ENCODE data around the gene GNAO1.

GNAO1 gene

GRCh38 chr16:56315955-56316354, 124.7 kb downstream of the GNAO1 start:
- no peak for ATAC-seq
- TF ChIP-seq ESRRG (CRISPR knock-in tag; IDR thresholded peaks at IDR 0.05) (no peak), TOX (CRISPR knock-in tag; IDR thresholded peaks at IDR 0.05; ENCODE audit: borderline replicate concordance) (no peak), ARNTL (CRISPR knock-in tag; IDR thresholded peaks at IDR 0.05; ENCODE audit: borderline replicate concordance, low read depth) (no peak), ZNF8 (CRISPR knock-in tag; IDR thresholded peaks at IDR 0.05) (no peak), CSDC2 (CRISPR knock-in tag; IDR thresholded peaks at IDR 0.05) (no peak), PATZ1 (CRISPR knock-in tag; IDR thresholded peaks at IDR 0.05; ENCODE audit: borderline replicate concordance) (no peak), ZC3H10 (CRISPR knock-in tag; IDR thresholded peaks at IDR 0.05) (no peak), PPARA (CRISPR knock-in tag; IDR thresholded peaks at IDR 0.05; ENCODE audit: borderline replicate concordance) (no peak), GLIS3 (CRISPR knock-in tag; IDR thresholded peaks at IDR 0.05) (no peak), OSR1 (CRISPR knock-in tag; IDR thresholded peaks at IDR 0.05) (no peak), RARB (CRISPR knock-in tag; IDR thresholded peaks at IDR 0.05) (no peak), CSRNP3 (CRISPR knock-in tag; IDR thresholded peaks at IDR 0.05) (no peak), BACH2 (CRISPR knock-in tag; IDR thresholded peaks at IDR 0.05; ENCODE audit: borderline replicate concordance) (no peak), ISL1 (CRISPR knock-in tag; IDR thresholded peaks at IDR 0.05) (no peak), TCF4 (CRISPR knock-in tag; IDR thresholded peaks at IDR 0.05; ENCODE audit: borderline replicate concordance) (no peak), SNAI2 (CRISPR knock-in tag; IDR thresholded peaks at IDR 0.05) (no peak), ZFP3 (CRISPR knock-in tag; IDR thresholded peaks at IDR 0.05) (no peak)
- TF ChIP-seq, protein P1, sequence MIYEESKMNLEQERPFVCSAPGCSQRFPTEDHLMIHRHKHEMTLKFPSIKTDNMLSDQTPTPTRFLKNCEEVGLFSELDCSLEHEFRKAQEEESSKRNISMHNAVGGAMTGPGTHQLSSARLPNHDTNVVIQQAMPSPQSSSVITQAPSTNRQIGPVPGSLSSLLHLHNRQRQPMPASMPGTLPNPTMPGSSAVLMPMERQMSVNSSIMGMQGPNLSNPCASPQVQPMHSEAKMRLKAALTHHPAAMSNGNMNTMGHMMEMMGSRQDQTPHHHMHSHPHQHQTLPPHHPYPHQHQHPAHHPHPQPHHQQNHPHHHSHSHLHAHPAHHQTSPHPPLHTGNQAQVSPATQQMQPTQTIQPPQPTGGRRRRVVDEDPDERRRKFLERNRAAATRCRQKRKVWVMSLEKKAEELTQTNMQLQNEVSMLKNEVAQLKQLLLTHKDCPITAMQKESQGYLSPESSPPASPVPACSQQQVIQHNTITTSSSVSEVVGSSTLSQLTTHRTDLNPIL (CRISPR knock-in tag; IDR thresholded peaks at IDR 0.05; ENCODE audit: low read depth): no peak
- TF ChIP-seq, protein P2, sequence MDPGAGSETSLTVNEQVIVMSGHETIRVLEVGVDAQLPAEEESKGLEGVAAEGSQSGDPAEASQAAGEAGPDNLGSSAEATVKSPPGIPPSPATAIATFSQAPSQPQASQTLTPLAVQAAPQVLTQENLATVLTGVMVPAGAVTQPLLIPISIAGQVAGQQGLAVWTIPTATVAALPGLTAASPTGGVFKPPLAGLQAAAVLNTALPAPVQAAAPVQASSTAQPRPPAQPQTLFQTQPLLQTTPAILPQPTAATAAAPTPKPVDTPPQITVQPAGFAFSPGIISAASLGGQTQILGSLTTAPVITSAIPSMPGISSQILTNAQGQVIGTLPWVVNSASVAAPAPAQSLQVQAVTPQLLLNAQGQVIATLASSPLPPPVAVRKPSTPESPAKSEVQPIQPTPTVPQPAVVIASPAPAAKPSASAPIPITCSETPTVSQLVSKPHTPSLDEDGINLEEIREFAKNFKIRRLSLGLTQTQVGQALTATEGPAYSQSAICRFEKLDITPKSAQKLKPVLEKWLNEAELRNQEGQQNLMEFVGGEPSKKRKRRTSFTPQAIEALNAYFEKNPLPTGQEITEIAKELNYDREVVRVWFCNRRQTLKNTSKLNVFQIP (CRISPR knock-in tag; IDR thresholded peaks at IDR 0.05; ENCODE audit: borderline replicate concordance, low read depth): no peak

DNA sequence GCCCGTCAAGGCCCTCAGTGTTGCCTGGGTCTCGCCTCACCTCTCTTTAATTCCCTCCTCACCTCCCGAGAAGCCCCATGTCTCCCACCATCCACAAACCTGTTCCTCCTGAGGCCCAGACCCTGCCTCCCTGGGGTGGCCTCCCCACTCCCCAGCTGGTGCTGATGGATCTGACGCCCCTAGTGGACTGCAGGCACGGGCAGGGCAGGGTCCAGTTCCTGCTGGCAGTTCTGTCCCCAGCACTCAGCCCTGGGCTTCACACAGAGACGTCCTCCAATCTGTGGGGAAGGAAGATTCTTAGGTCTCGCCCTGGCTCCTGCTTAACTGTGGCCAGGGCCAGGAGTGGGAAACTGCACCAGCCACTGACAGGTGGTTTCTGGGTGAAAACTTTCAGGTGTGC, 125.3 kb downstream of the GNAO1 start:
- TF ChIP-seq, protein P1 (CRISPR knock-in tag; IDR thresholded peaks at IDR 0.05; ENCODE audit: low read depth): no peak
- TF ChIP-seq TOX (CRISPR knock-in tag; IDR thresholded peaks at IDR 0.05; ENCODE audit: borderline replicate concordance): no peak
- no peak for TF ChIP-seq TCF4 (CRISPR knock-in tag; IDR thresholded peaks at IDR 0.05; ENCODE audit: borderline replicate concordance)
- TF ChIP-seq, protein P2 (CRISPR knock-in tag; IDR thresholded peaks at IDR 0.05; ENCODE audit: borderline replicate concordance, low read depth): no peak
- TF ChIP-seq OSR1 (CRISPR knock-in tag; IDR thresholded peaks at IDR 0.05): no peak
- no peak for TF ChIP-seq ZC3H10 (CRISPR knock-in tag; IDR thresholded peaks at IDR 0.05)
- TF ChIP-seq ZFP30 (CRISPR knock-in tag; IDR thresholded peaks at IDR 0.05): no peak
- no peak for TF ChIP-seq GLIS3 (CRISPR knock-in tag; IDR thresholded peaks at IDR 0.05)
- no peak for TF ChIP-seq ESRRG (CRISPR knock-in tag; IDR thresholded peaks at IDR 0.05)
- TF ChIP-seq RARB (CRISPR knock-in tag; IDR thresholded peaks at IDR 0.05): no peak
- TF ChIP-seq ZNF565 (CRISPR knock-in tag; conservative IDR thresholded peaks at IDR 0.05; ENCODE audit: low read depth): no peak
- no peak for TF ChIP-seq SNAI2 (CRISPR knock-in tag; IDR thresholded peaks at IDR 0.05)
- no peak for TF ChIP-seq PATZ1 (CRISPR knock-in tag; IDR thresholded peaks at IDR 0.05; ENCODE audit: borderline replicate concordance)
- TF ChIP-seq ARNTL (CRISPR knock-in tag; IDR thresholded peaks at IDR 0.05; ENCODE audit: borderline replicate concordance, low read depth): no peak
- TF ChIP-seq ZNF70 (CRISPR knock-in tag; IDR thresholded peaks at IDR 0.05): no peak
- ATAC-seq: no peak
